GM21717 (cell line): ENCODE measurements around the gene YPEL5.

Source experiments
- ATAC-seq: cut with Tn5 transposase; IDR thresholded peaks from one replicate; pipeline ENCODE4 v1.9.1; 2021; ENCODE audit warnings: mild to moderate bottlenecking, moderate library complexity; ENCODE audit not compliant: unreplicated experiment

YPEL5 gene

DNA sequence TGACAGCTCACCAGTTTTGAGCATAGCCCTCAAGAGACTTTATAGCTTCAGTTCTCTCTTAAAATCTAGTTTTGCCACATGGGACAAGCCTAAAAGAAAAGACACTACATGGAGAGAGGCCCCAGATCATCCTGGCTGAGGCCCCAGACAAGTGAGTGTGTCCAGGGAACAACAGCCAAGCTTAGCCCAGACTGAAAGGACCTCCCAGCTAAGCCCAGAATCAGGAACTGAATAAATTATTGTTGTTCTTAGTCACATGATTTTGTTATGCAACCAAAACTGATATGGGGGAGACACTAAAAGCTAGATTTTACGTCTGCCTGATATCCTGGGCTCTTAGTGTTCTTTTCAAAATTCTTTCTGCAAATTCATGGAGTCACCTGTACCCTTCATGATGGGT, 55.2 kb downstream of the YPEL5 start:
- no peak for ATAC-seq

GRCh38 chr2:30203156-30203555, 56.3 kb downstream of the YPEL5 start:
- ATAC-seq: no peak

DNA sequence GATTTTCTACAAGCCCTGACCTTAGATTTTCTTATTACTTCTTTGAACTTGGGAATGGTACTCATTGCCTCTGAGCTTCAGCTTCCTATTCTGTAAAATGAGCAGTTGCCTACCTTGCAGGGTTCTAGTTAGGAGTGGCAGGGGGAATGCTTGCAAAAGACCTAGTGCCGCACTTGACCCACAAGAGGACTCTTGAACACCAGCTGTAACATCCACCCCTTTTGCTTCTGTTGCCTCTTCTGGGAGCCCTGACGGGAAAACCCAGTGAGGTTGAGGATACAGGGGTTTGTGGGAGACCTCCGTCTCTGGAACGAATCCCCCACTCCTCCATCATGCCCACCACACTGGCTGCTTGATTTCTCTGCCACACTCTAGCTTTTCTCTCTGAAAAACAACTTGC, 57.5 kb downstream of the YPEL5 start:
- no peak for ATAC-seq

DNA sequence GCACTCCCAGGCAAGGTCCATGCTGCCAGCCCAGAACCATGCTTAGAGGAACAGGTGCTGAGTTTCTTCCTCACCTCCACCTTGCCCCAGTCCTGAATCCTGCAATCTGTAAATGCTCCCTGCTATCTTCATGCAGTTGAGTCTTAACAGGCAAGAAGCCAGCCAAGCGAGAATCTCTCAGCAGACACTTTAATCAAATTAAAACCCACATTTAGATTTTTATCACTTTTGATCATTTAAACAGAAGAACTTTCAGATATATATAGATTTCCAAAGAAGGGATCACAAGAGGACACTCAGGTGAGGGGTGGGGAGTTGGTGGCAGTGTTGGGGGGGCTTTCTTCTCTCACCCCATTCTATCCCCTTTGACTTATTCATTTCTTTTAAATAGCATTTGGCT, 58.6 kb downstream of the YPEL5 start:
- ATAC-seq: no peak

GRCh38 chr2:30206461-30207430, 59.9 kb downstream of the YPEL5 start:
- ATAC-seq: no peak

GRCh38 chr2:30208453-30208852, 61.6 kb downstream of the YPEL5 start:
- ATAC-seq: no peak

DNA sequence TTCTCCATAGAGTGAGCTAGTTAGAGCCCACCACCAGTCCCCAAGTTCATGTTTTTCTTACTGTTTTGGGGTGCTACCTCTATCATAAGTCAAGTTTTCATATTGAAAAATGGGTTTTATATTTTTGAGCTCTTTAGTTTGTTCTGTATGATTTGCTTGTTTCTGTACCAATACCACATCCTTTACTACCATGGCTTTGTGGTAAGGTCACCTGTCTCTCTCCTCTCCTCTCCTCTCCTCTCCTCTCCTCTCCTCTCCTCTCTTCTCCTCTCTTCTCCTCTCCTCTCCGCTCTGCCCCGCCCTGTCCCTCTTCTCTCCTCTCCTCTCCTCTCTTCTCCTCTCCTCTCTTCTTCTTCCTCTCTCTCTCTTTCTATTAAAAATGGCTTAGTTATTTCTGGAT, 62.4 kb downstream of the YPEL5 start:
- ATAC-seq: no peak
